GM10847 (cell line): ENCODE measurements around the gene TNKS1BP1.

ENCODE experiments used
- POLR2A ChIP-seq: IDR thresholded peaks from 2 replicates; pipeline ENCODE4 v1.6.1; 2011; ENCODE audit not compliant: insufficient read length; ENCODE audit errors: extremely low read depth

Gene TNKS1BP1

GRCh38 chr11:57311109-57311936, 13.4 kb downstream of the TNKS1BP1 start:
- TF ChIP-seq POLR2A = no peak

- TF ChIP-seq POLR2A = no peak
Measured at GRCh38 chr11:57310630-57311086, 14.1 kb downstream of the TNKS1BP1 start.

GRCh38 chr11:57310091-57310490, 14.7 kb downstream of the TNKS1BP1 start:
- TF ChIP-seq POLR2A = no peak

- no peak for TF ChIP-seq POLR2A
Measured at GRCh38 chr11:57309106-57310059, 15.4 kb downstream of the TNKS1BP1 start.

GRCh38 chr11:57308426-57309060, 16.2 kb downstream of the TNKS1BP1 start:
- no peak for TF ChIP-seq POLR2A

- no peak for TF ChIP-seq POLR2A
Measured at GRCh38 chr11:57307666-57308270, 17.0 kb downstream of the TNKS1BP1 start.

- no peak for TF ChIP-seq POLR2A
Measured at GRCh38 chr11:57306940-57307565, 17.7 kb downstream of the TNKS1BP1 start.

GRCh38 chr11:57306161-57306876, 18.4 kb downstream of the TNKS1BP1 start:
- TF ChIP-seq POLR2A = no peak

GRCh38 chr11:57305523-57305922, 19.2 kb downstream of the TNKS1BP1 start:
- no peak for TF ChIP-seq POLR2A

- no peak for TF ChIP-seq POLR2A
Measured at GRCh38 chr11:57303990-57304579, 20.7 kb downstream of the TNKS1BP1 start.

GRCh38 chr11:57303280-57303989, 21.3 kb downstream of the TNKS1BP1 start:
- TF ChIP-seq POLR2A = no peak

GRCh38 chr11:57302489-57302888, 22.3 kb downstream of the TNKS1BP1 start:
- no peak for TF ChIP-seq POLR2A
